Thymus (tissue), 11 donors: ENCODE results near the gene FAM76A. TPM values are rescaled to one million over a fixed set of nuclear protein-coding genes. Genes with fewer than 3 reads are reported as not detected.

Source experiments
- DNase-seq, 9 donors: peaks; one replicate each; pipeline ENCODE4 v3.0.0-alpha.2; 2013; ENCODE audit warnings: low spot score in 9 of 9, low read depth in 6 of 9, missing footprints in 1 of 9
- H3K27ac ChIP-seq, 2 donors: one replicate each; pipeline ENCODE4 v1.5.1; 2013; ENCODE audit warnings: control low read depth in 1 of 2, low read depth in 1 of 2, low read length in 1 of 2, mild to moderate bottlenecking in 1 of 2, moderate library complexity in 1 of 2
- H3K27me3 ChIP-seq, 2 donors: one replicate each; pipeline ENCODE4 v1.5.1; 2013; ENCODE audit warnings: low read length in 1 of 2; ENCODE audit not compliant: control insufficient read depth in 2 of 2, insufficient read depth in 1 of 2
- H3K36me3 ChIP-seq, 2 donors: one replicate each; pipeline ENCODE4 v1.5.1; 2013; ENCODE audit warnings: low read length in 1 of 2, mild to moderate bottlenecking in 1 of 2, moderate library complexity in 1 of 2; ENCODE audit not compliant: control insufficient read depth in 2 of 2, insufficient read depth in 2 of 2
- H3K4me1 ChIP-seq, 2 donors: one replicate each; pipeline ENCODE4 v1.5.1; 2013; ENCODE audit warnings: low read length in 2 of 2; ENCODE audit not compliant: control insufficient read depth in 2 of 2, insufficient read depth in 2 of 2
- H3K4me3 ChIP-seq, 2 donors: one replicate each; pipeline ENCODE4 v1.5.1; 2013; ENCODE audit warnings: low read length in 2 of 2, control low read depth in 1 of 2, mild to moderate bottlenecking in 1 of 2
- H3K9me3 ChIP-seq, 2 donors: one replicate each; pipeline ENCODE4 v1.5.1; 2013; ENCODE audit warnings: low read length in 1 of 2, mild to moderate bottlenecking in 1 of 2; ENCODE audit not compliant: control insufficient read depth in 2 of 2, insufficient read depth in 1 of 2
- WGBS: extraction: QIAGEN DNeasy Blood & Tissue Kit; methylation state at CpG from one replicate; pipeline ENCODE4 v1.1.7; 2013; 5-methylcytosine and 5-hydroxymethylcytosine counted together
- polyA plus RNA-seq: library from polyadenylated mRNA; stranded (reverse); fragments of 200-250 nt; gene quantifications from one replicate; pipeline ENCODE4 v1.2.3, GENCODE V29; 2013
- total RNA-seq: library from RNA; stranded (reverse); fragments of 120-200 nt; gene quantifications from one replicate; pipeline ENCODE4 v1.2.4, GENCODE V29; 2013
- donor health status: healthy.

FAM76A gene
- total and polyA plus RNA-seq, 2 donors = 8.9 TPM

- H3K4me1 ChIP-seq = no peaks in the 10 kb centered on the region
- H3K4me3 ChIP-seq = no peak overlapping the region
- no peaks in the 10 kb centered on the region for H3K9me3 ChIP-seq
- no peak for DNase-seq
- no peak overlapping the region for H3K27ac ChIP-seq
- H3K27me3 ChIP-seq = no peaks in the 10 kb centered on the region
- H3K36me3 ChIP-seq = peaks cover 32 to 49% of the 10 kb centered on the region in 2 donors
- 98% methylated on average over 4 of the region's 4 CpGs for WGBS
Observed at GRCh38 chr1:27745466-27745865, 19.7 kb downstream of the FAM76A start.

- H3K27ac ChIP-seq = no peak overlapping the region
- whole genome bisulfite sequencing = 82% methylated on average over 3 of the region's 3 CpGs
- H3K4me3 ChIP-seq = no peak overlapping the region
- no peaks in the 10 kb centered on the region for H3K27me3 ChIP-seq
- no peaks in the 10 kb centered on the region for H3K4me1 ChIP-seq
- H3K9me3 ChIP-seq = no peaks in the 10 kb centered on the region
- H3K36me3 ChIP-seq = peaks cover 41 to 50% of the 10 kb centered on the region in 2 donors
- no peak for DNase-seq
Observed at GRCh38 chr1:27752360-27752759, 26.6 kb downstream of the FAM76A start.

- Histone ChIP-seq H3K36me3 (peaks cover 41 to 45% of the 10 kb centered on the region in 2 donors), H3K4me1 (no peaks in the 10 kb centered on the region), H3K4me3 (no peak overlapping the region), H3K9me3 (no peaks in the 10 kb centered on the region), H3K27ac (no peak overlapping the region), H3K27me3 (no peaks in the 10 kb centered on the region)
- no peak for DNase-seq
- 100% methylated on average over 1 of the region's 1 CpG for WGBS
Observed at GRCh38 chr1:27755286-27755685, 29.5 kb downstream of the FAM76A start.

DNA sequence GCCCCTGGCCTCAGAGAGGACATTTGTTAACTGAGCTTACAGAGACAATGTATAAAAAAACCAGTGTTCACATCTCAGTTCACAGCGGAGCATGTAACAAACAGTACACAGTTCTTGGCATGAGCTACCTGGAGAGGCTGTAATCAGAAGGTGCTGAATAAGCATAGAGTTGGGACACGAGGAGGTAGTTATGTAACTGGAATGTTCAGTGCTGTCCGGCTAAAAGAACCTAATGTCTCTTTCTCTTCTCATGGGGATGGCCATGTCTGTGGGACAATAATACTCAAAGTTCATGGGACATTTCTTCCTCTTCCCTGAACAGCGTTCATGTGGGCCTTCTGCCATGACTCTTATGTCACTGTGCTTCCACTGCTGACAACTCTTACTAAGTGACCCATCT is 30.1 kb downstream of the FAM76A start:
- DNase-seq = no peak
- Histone ChIP-seq H3K9me3 (no peaks in the 10 kb centered on the region), H3K4me1 (no peaks in the 10 kb centered on the region), H3K27me3 (no peaks in the 10 kb centered on the region), H3K36me3 (peaks cover 39 to 43% of the 10 kb centered on the region in 2 donors), H3K4me3 (no peak overlapping the region), H3K27ac (no peak overlapping the region)
- 97% methylated on average over 4 of the region's 4 CpGs for WGBS

GRCh38 chr1:27759236-27759635 is 33.5 kb downstream of the FAM76A start:
- Histone ChIP-seq H3K36me3 (peaks cover 39 to 45% of the 10 kb centered on the region in 2 donors), H3K27me3 (no peaks in the 10 kb centered on the region), H3K4me3 (no peak overlapping the region), H3K4me1 (no peaks in the 10 kb centered on the region), H3K27ac (no peak overlapping the region), H3K9me3 (no peaks in the 10 kb centered on the region)
- 97% methylated on average over 2 of the region's 2 CpGs for WGBS
- no peak for DNase-seq

DNA sequence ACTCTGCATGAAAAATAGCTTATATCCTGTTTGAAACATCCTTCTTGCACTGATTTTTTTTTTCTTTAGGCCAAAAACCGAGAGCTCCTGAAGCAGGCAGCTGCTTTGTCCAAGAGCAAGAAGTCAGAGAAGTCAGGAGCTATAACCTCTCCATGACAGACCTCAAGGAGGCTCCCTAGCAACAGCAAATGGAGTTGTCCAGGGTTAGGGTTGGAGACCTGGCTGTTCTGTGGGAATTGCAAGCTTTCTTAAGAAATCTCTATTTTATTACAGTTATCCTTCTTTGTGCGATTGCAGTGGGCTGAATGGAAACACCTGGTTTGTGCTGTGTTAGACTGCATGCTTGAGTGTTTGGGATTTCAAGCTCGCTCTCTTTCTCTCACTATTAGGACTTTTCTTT is 34.7 kb downstream of the FAM76A start:
- Histone ChIP-seq H3K4me3 (no peak overlapping the region), H3K36me3 (peaks cover 27 to 35% of the 10 kb centered on the region in 2 donors), H3K9me3 (no peaks in the 10 kb centered on the region), H3K4me1 (no peaks in the 10 kb centered on the region), H3K27me3 (no peaks in the 10 kb centered on the region), H3K27ac (no peak overlapping the region)
- WGBS = 96% methylated on average over 3 of the region's 3 CpGs
- DNase-seq = no peak

- Histone ChIP-seq H3K9me3 (no peaks in the 10 kb centered on the region), H3K27ac (no peak overlapping the region), H3K4me3 (no peak overlapping the region), H3K27me3 (no peaks in the 10 kb centered on the region), H3K4me1 (no peaks in the 10 kb centered on the region), H3K36me3 (peaks cover 17 to 25% of the 10 kb centered on the region in 2 donors)
- 96% methylated on average over 1 of the region's 1 CpG for WGBS
- no peak for DNase-seq
Observed at GRCh38 chr1:27762033-27762432, 36.3 kb downstream of the FAM76A start.

DNA sequence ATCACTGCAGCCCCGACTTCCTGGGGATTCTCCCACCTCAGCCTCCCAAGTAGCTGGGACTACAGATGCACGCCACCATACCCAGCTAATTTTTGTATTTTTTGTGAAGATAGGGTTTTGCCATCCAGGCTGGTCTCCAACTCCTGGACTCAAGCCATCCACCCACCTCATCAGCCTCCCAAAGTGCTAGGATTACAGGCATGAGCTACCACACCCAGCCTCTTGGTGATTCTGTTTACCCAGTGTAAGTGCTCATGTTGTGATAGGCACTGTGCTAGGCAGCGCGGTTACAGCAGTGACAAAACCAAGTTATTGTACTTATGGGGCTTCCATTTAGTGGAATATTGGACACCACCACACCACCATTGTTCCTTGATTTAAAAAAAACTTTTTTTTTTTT is 37.6 kb downstream of the FAM76A start:
- no peaks in the 10 kb centered on the region for H3K4me1 ChIP-seq
- no peaks in the 10 kb centered on the region for H3K27me3 ChIP-seq
- no peak overlapping the region for H3K4me3 ChIP-seq
- no peaks in the 10 kb centered on the region for H3K9me3 ChIP-seq
- H3K27ac ChIP-seq = no peak overlapping the region
- no peak for DNase-seq
- H3K36me3 ChIP-seq = peaks cover 17 to 21% of the 10 kb centered on the region in 2 donors
- WGBS = 98% methylated on average over 4 of the region's 4 CpGs

DNA sequence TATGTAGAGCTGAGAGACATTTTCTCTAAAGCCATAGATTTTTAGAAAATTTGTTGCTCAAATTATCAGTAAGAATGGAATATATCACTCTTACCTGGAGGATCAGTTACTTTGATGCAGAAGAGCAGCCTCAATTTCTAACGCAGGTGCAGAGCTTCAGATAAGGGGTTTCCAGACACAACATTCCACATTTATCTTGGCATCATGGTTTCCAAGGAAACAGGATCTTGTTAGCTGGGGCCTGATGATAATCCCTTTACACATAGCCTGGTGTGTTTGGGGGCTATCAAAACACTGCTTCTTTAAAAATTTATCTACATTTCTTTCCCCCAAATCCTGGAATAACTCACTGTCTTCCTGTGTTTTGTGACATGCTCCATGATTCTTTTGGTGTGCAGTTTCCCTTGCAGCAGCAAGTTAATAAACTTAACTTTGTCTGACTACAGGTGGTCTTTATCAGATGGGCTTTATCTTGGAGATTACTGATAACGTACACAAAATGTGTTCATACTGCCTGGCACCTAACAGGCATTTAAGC is 44.6 kb downstream of the FAM76A start:
- Histone ChIP-seq H3K4me1 (peaks cover 6 to 15% of the 10 kb centered on the region in 2 donors), H3K27ac (no peak overlapping the region), H3K27me3 (no peaks in the 10 kb centered on the region), H3K4me3 (no peak overlapping the region), H3K9me3 (no peaks in the 10 kb centered on the region), H3K36me3 (no peaks in the 10 kb centered on the region)
- DNase-seq = no peak
- WGBS = 95% methylated on average over 2 of the region's 2 CpGs
